SK-N-SH (cell line): Measurements from ENCODE around the gene ANO2. TPM values are rescaled to one million over a fixed set of nuclear protein-coding genes. Genes with fewer than 3 reads are reported as not detected.

ENCODE experiments used
- CTCF ChIA-PET: fragments of 300-600, 350-600 bp; formaldehyde crosslinking; extraction: SDS; loops from one replicate; lab custom pipeline; 2021; lab: Yijun Ruan, JAX
- POLR2A ChIA-PET: fragments of 350-600 bp; sonication (Branson Sonifier 250); formaldehyde crosslinking; extraction: SDS; loops from one replicate; lab custom pipeline; 2020; ENCODE audit warnings: antibody characterized with exemption, inconsistent platforms; lab: Yijun Ruan, JAX
- DNase-seq: peaks from one replicate; pipeline ENCODE4 v3.0.0; 2012
- H2AFZ ChIP-seq: fragments of 200-600 bp; sonication (generic); 2 replicates; pipeline ENCODE4 v1.8.1; 2016; ENCODE audit warnings: antibody characterized with exemption, mild to moderate bottlenecking, low read depth
- H3F3A ChIP-seq: fragments of 200-600 bp; sonication (generic); replicated peaks from 2 replicates; pipeline ENCODE3; 2016; ENCODE audit warnings: antibody characterized with exemption, mild to moderate bottlenecking; ENCODE audit not compliant: insufficient read depth
- H3K27ac ChIP-seq, 2 experiments: fragments of 200-500 bp in 1 of 2; fragments of 200-600 bp in 1 of 2; sonication (Bioruptor generic) in 1 of 2; sonication (generic), shearing (Covaris generic) in 1 of 2; 2 replicates each; pipeline versions ENCODE4 v1.5.1 to v1.6.1; 2014 to 2016; ENCODE audit warnings: low read depth in 2 of 2, inconsistent platforms in 1 of 2, low read length in 1 of 2, mild to moderate bottlenecking in 1 of 2, mixed read lengths in 1 of 2
- H3K27me3 ChIP-seq: fragments of 200-600 bp; sonication (generic), shearing (Covaris generic); 2 replicates; pipeline ENCODE4 v1.6.1; 2016; ENCODE audit warnings: mixed run types; ENCODE audit not compliant: insufficient read depth
- H3K36me3 ChIP-seq, 2 experiments: fragments of 200-500 bp in 1 of 2; fragments of 200-600 bp in 1 of 2; sonication (Bioruptor generic) in 1 of 2; sonication (generic) in 1 of 2; replicated peaks in 1 of 2; 2 replicates each; pipeline versions ENCODE3 to v1.5.1; 2014 to 2016; ENCODE audit warnings: low read length in 1 of 2, mild to moderate bottlenecking in 1 of 2; ENCODE audit not compliant: insufficient read depth in 2 of 2, control insufficient read depth in 1 of 2
- H3K4me1 ChIP-seq, 2 experiments: fragments of 200-500 bp in 1 of 2; fragments of 200-600 bp in 1 of 2; sonication (Bioruptor generic) in 1 of 2; sonication (generic), shearing (Covaris generic) in 1 of 2; 2 replicates each; pipeline versions ENCODE4 v1.5.1 to v1.6.1; 2014 to 2016; ENCODE audit warnings: low read depth in 1 of 2, low read length in 1 of 2, mixed run types in 1 of 2; ENCODE audit not compliant: insufficient read depth in 2 of 2, control insufficient read depth in 1 of 2
- H3K4me2 ChIP-seq: fragments of 200-600 bp; sonication (generic), shearing (Covaris generic); 2 replicates; pipeline ENCODE4 v1.6.1; 2017; ENCODE audit warnings: mixed run types
- H3K4me3 ChIP-seq, 2 experiments: fragments of 200-500 bp in 1 of 2; fragments of 200-600 bp in 1 of 2; sonication (Bioruptor generic) in 1 of 2; sonication (generic), shearing (Covaris generic) in 1 of 2; 2 replicates each; pipeline versions ENCODE4 v1.5.1 to v1.8.1; 2014 to 2016; ENCODE audit warnings: low read depth in 2 of 2, inconsistent platforms in 1 of 2, low read length in 1 of 2, mild to moderate bottlenecking in 1 of 2, mixed read lengths in 1 of 2, moderate library complexity in 1 of 2
- H3K79me2 ChIP-seq: fragments of 200-600 bp; sonication (generic); 2 replicates; pipeline ENCODE4 v1.8.1; 2017; ENCODE audit warnings: mild to moderate bottlenecking; ENCODE audit not compliant: insufficient read depth
- H3K9ac ChIP-seq: fragments of 200-600 bp; sonication (generic); 2 replicates; pipeline ENCODE4 v1.6.1; 2017; ENCODE audit warnings: mixed run types
- H3K9me2 ChIP-seq: fragments of 200-600 bp; sonication (generic); 2 replicates; pipeline ENCODE4 v1.6.1; 2017; ENCODE audit warnings: mixed run types
- H3K9me3 ChIP-seq: fragments of 200-600 bp; sonication (generic); 2 replicates; pipeline ENCODE4 v1.6.1; 2017; ENCODE audit warnings: mixed run types, mild to moderate bottlenecking, moderate library complexity
- H4K20me1 ChIP-seq: fragments of 200-600 bp; sonication (generic); 2 replicates; pipeline ENCODE4 v1.6.1; 2017; ENCODE audit warnings: mild to moderate bottlenecking, mixed run types; ENCODE audit not compliant: insufficient read depth
- CHD2 ChIP-seq: fragments of 150-350 bp; IDR thresholded peaks from 2 replicates; pipeline ENCODE4 v1.6.1; 2018; ENCODE audit warnings: low read length; ENCODE audit not compliant: partially characterized antibody
- ELF1 ChIP-seq: IDR thresholded peaks from 2 replicates; pipeline ENCODE4 v1.4.0; 2012
- EZH2phosphoT487 ChIP-seq: fragments of 200-600 bp; sonication (generic); IDR thresholded peaks from 2 replicates; pipeline ENCODE4 v1.6.1; 2017; ENCODE audit warnings: low read depth, mixed run types, mild to moderate bottlenecking, antibody characterized with exemption, moderate library complexity, borderline replicate concordance
- FOXJ3 ChIP-seq: sonication (generic); formaldehyde crosslinking; IDR thresholded peaks from 2 replicates; pipeline ENCODE4 v1.5.1; 2020; ENCODE audit warnings: mild to moderate bottlenecking, missing genetic modification reagents
- FOXM1 ChIP-seq: IDR thresholded peaks from 2 replicates; pipeline ENCODE4 v1.4.0; 2012; ENCODE audit warnings: low read depth, mild to moderate bottlenecking
- JUND ChIP-seq: IDR thresholded peaks from 2 replicates; pipeline ENCODE4 v1.4.0; 2012
- NFIC ChIP-seq: IDR thresholded peaks from 2 replicates; pipeline ENCODE4 v1.4.0; 2012; ENCODE audit warnings: borderline replicate concordance
- RAD21 ChIP-seq: IDR thresholded peaks from 2 replicates; pipeline ENCODE4 v1.6.1; 2012; ENCODE audit warnings: mild to moderate bottlenecking, low read length
- RCOR1 ChIP-seq: fragments of 150-350 bp; IDR thresholded peaks from 2 replicates; pipeline ENCODE4 v1.6.1; 2017; ENCODE audit warnings: antibody characterized with exemption, low read length
- WGBS: methylation state at CpG from one replicate; pipeline ENCODE4 v1.1.6; 2017; ENCODE audit warnings: low lambda C conversion rate; 5-methylcytosine and 5-hydroxymethylcytosine counted together
- polyA plus RNA-seq, 3 experiments: library from polyadenylated mRNA; depleted of rRNA; stranded (reverse); fragments of >200 nt; gene quantifications; 2 replicates each; pipeline ENCODE4 v1.2.3, GENCODE V29; 2012
- TF ChIP-seq, protein P1 (sequence below): IDR thresholded peaks from 2 replicates; pipeline ENCODE4 v1.6.1; 2012; ENCODE audit warnings: mild to moderate bottlenecking, low read depth, low read length, moderate library complexity
- TF ChIP-seq, protein P2 (sequence below): IDR thresholded peaks from 2 replicates; pipeline ENCODE4 v1.4.0; 2012; ENCODE audit warnings: low read depth
- TF ChIP-seq, protein P3 (sequence below): fragments of 200-600 bp; sonication (generic); IDR thresholded peaks from 2 replicates; pipeline ENCODE4 v1.6.1; 2017; ENCODE audit warnings: antibody characterized with exemption, mild to moderate bottlenecking, moderate library complexity
- TF ChIP-seq, protein P4 (sequence below): fragments of 150-350 bp; IDR thresholded peaks from 2 replicates; pipeline ENCODE4 v1.6.1; 2017; ENCODE audit warnings: antibody characterized with exemption, low read length, low read depth, borderline replicate concordance

ANO2 gene
- polyA plus RNA-seq, 1 of the 3 experiments (the other 2 are of a cell fraction), result not detected

DNA sequence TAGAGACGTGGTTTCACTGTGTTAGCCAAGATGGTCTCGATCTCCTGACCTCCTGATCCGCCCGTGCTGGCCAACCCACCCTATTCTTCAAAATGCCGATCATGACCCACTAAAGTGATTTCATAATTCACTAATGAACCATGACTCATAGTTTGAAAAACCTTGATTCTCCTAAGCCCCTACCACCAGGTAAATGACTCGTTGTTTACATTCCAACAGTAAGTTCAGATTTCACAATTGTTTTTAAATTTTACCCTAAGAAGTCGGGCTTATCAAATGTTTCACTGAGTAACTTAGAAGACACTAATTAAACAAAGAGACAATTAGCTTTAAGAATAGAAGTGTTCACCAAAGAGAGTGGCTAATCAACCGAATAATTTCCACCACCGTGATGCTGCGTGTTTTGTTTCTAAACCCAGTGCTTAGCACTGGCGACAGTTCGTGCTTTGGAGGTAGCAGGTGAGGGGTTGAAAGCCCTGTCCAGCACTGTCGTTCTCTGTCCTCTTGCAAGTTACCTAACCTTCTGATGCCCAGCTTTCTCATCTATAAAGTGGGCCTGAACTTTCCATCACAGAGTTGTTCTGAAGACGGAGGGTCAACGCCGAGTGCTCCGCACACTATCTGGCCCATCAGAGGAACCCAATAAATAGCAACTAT, 376.6 kb downstream of the ANO2 start (continued):
- TF ChIP-seq, protein P1, sequence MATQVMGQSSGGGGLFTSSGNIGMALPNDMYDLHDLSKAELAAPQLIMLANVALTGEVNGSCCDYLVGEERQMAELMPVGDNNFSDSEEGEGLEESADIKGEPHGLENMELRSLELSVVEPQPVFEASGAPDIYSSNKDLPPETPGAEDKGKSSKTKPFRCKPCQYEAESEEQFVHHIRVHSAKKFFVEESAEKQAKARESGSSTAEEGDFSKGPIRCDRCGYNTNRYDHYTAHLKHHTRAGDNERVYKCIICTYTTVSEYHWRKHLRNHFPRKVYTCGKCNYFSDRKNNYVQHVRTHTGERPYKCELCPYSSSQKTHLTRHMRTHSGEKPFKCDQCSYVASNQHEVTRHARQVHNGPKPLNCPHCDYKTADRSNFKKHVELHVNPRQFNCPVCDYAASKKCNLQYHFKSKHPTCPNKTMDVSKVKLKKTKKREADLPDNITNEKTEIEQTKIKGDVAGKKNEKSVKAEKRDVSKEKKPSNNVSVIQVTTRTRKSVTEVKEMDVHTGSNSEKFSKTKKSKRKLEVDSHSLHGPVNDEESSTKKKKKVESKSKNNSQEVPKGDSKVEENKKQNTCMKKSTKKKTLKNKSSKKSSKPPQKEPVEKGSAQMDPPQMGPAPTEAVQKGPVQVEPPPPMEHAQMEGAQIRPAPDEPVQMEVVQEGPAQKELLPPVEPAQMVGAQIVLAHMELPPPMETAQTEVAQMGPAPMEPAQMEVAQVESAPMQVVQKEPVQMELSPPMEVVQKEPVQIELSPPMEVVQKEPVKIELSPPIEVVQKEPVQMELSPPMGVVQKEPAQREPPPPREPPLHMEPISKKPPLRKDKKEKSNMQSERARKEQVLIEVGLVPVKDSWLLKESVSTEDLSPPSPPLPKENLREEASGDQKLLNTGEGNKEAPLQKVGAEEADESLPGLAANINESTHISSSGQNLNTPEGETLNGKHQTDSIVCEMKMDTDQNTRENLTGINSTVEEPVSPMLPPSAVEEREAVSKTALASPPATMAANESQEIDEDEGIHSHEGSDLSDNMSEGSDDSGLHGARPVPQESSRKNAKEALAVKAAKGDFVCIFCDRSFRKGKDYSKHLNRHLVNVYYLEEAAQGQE, result no peak
- TF ChIP-seq, protein P2, sequence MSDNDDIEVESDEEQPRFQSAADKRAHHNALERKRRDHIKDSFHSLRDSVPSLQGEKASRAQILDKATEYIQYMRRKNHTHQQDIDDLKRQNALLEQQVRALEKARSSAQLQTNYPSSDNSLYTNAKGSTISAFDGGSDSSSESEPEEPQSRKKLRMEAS, result no peak
- no peak for TF ChIP-seq FOXJ3
- TF ChIP-seq NFIC, result no peak
- TF ChIP-seq CHD2, result no peak
- TF ChIP-seq, protein P3, sequence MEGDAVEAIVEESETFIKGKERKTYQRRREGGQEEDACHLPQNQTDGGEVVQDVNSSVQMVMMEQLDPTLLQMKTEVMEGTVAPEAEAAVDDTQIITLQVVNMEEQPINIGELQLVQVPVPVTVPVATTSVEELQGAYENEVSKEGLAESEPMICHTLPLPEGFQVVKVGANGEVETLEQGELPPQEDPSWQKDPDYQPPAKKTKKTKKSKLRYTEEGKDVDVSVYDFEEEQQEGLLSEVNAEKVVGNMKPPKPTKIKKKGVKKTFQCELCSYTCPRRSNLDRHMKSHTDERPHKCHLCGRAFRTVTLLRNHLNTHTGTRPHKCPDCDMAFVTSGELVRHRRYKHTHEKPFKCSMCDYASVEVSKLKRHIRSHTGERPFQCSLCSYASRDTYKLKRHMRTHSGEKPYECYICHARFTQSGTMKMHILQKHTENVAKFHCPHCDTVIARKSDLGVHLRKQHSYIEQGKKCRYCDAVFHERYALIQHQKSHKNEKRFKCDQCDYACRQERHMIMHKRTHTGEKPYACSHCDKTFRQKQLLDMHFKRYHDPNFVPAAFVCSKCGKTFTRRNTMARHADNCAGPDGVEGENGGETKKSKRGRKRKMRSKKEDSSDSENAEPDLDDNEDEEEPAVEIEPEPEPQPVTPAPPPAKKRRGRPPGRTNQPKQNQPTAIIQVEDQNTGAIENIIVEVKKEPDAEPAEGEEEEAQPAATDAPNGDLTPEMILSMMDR, result no peak

DNA sequence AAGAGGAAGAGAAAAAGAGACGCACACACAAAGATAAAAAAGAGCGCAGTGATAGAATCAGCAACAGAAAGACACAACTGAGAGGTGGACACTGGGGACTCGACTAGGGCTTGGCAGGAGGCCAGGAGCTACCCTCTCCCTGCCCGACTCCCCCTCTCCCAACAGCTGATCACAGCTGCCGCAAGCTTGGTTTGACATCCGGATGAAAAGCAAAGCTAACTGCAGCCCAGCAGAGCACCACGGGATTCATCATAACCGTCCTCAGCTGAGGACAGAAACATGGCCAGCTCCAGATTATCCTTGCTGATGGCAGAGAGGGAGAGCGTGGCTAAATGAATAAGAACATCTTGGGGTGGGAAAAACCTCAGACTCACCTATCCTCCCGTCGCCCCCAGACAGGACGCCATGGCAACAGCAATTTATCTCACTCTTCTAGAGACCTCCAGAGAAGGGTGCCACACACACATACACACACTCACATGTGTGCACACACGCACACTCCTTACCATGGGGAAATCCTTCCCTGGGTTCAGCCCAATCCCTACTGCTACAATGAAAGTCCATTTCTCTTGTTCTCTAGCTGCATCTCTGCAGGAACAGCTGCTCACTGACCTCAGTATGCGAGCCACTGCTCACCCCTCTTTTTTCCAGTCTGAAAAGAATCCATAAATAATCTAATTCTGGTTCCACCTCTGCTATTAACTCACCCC, 377.9 kb downstream of the ANO2 start:
- no peaks in the 10 kb centered on the region for H3K79me2 ChIP-seq
- no peaks in the 10 kb centered on the region for H3K4me1 ChIP-seq
- H3K9me3 ChIP-seq, result no peaks in the 10 kb centered on the region
- H3K27me3 ChIP-seq, result peaks cover 86% of the 10 kb centered on the region
- no peak overlapping the region for H2AFZ ChIP-seq
- peak; percentile 19 for DNase-seq
- no peaks in the 10 kb centered on the region for H3F3A ChIP-seq
- H3K9ac ChIP-seq, result no peak overlapping the region
- CTCF ChIA-PET, result no interaction called here
- no peak overlapping the region for H3K4me3 ChIP-seq
- 0 out of 2 replicates have a peak overlapping the region, but pooled peaks have one; percentile 14 for H3K4me2 ChIP-seq
- H3K9me2 ChIP-seq, result no peaks in the 10 kb centered on the region
- H3K27ac ChIP-seq, result no peak overlapping the region
- TF ChIP-seq RAD21, result no peak
- no peak for TF ChIP-seq JUND
- TF ChIP-seq RCOR1, result no peak
- TF ChIP-seq, protein P4, sequence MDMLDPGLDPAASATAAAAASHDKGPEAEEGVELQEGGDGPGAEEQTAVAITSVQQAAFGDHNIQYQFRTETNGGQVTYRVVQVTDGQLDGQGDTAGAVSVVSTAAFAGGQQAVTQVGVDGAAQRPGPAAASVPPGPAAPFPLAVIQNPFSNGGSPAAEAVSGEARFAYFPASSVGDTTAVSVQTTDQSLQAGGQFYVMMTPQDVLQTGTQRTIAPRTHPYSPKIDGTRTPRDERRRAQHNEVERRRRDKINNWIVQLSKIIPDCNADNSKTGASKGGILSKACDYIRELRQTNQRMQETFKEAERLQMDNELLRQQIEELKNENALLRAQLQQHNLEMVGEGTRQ, result no peak
- no peak for TF ChIP-seq FOXM1
- TF ChIP-seq EZH2phosphoT487, result no peak
- TF ChIP-seq ELF1, result no peak
- 7% methylated on average over 14 of the region's 14 CpGs for WGBS
- no peaks in the 10 kb centered on the region for H4K20me1 ChIP-seq
- POLR2A ChIA-PET, result no interaction called here
- H3K36me3 ChIP-seq, result no peaks in the 10 kb centered on the region
